ENCODE measurements around the gene AKAP13. TPM values are rescaled to one million over a fixed set of nuclear protein-coding genes. Genes with fewer than 3 reads are reported as not detected.

The AKAP13 gene
- total RNA-seq, 1 experiment from 2014 or later, result 49.6 TPM

- ChIA-PET CTCF (interaction anchor here (1.2 kb wide), 1 partner anchor 172 kb away, joined by 4 read pairs; no protein-coding TSS in a partner anchor), POLR2A (no interaction called here)
- H3K9me3 Mint-ChIP-seq (ENCODE audit: unreplicated experiment), result no peaks in the 10 kb centered on the region
- no peaks in the 10 kb centered on the region for H3K9me3 ChIP-seq
- DNase-seq, result peak in 1 of 2 experiments; percentile 56
- no peak overlapping the region for H3K4me3 Mint-ChIP-seq (ENCODE audit: unreplicated experiment)
- H3K27me3 ChIP-seq (replicated peaks; ENCODE audit: control insufficient read depth, insufficient read depth, low read length), result no peaks in the 10 kb centered on the region
- TF ChIP-seq, protein P1, sequence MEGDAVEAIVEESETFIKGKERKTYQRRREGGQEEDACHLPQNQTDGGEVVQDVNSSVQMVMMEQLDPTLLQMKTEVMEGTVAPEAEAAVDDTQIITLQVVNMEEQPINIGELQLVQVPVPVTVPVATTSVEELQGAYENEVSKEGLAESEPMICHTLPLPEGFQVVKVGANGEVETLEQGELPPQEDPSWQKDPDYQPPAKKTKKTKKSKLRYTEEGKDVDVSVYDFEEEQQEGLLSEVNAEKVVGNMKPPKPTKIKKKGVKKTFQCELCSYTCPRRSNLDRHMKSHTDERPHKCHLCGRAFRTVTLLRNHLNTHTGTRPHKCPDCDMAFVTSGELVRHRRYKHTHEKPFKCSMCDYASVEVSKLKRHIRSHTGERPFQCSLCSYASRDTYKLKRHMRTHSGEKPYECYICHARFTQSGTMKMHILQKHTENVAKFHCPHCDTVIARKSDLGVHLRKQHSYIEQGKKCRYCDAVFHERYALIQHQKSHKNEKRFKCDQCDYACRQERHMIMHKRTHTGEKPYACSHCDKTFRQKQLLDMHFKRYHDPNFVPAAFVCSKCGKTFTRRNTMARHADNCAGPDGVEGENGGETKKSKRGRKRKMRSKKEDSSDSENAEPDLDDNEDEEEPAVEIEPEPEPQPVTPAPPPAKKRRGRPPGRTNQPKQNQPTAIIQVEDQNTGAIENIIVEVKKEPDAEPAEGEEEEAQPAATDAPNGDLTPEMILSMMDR (IDR thresholded peaks at IDR 0.05; ENCODE audit: insufficient read depth in 1 of 2, low read depth in 1 of 2, low read length in 1 of 2, severe bottlenecking in 1 of 2, unreplicated experiment in 1 of 2), result peak; percentile 38 to 57
- BruUV-seq (replicated peaks), result no TSS peak
- no peaks in the 10 kb centered on the region for H3K36me3 ChIP-seq (ENCODE audit: control insufficient read depth, insufficient read depth, low read length)
- H3K4me1 Mint-ChIP-seq (ENCODE audit: low read depth, unreplicated experiment), result peaks cover 16% of the 10 kb centered on the region
- H3K36me3 Mint-ChIP-seq (ENCODE audit: insufficient read depth, unreplicated experiment), result peaks cover 6% of the 10 kb centered on the region
- 0 out of 2 replicates have a peak, but pooled peaks cover 5% of the 10 kb centered on the region for H3K4me1 ChIP-seq
- no peak overlapping the region for H3K27ac Mint-ChIP-seq (ENCODE audit: unreplicated experiment)
- intact Hi-C loops (cut with micrococcal nuclease; ENCODE audit: unreplicated experiment), result loop anchor here (1.0 kb wide), 2 partner anchors 19 to 209 kb away; no protein-coding TSS in a partner anchor
- H3K4me3 ChIP-seq (ENCODE audit: low read depth, low read length), result no peak overlapping the region
- H3K27me3 Mint-ChIP-seq (ENCODE audit: insufficient read depth, unreplicated experiment), result no peaks in the 10 kb centered on the region
Measured at GRCh38 chr15:85504749-85505676, 124.6 kb downstream of the AKAP13 start.

DNA sequence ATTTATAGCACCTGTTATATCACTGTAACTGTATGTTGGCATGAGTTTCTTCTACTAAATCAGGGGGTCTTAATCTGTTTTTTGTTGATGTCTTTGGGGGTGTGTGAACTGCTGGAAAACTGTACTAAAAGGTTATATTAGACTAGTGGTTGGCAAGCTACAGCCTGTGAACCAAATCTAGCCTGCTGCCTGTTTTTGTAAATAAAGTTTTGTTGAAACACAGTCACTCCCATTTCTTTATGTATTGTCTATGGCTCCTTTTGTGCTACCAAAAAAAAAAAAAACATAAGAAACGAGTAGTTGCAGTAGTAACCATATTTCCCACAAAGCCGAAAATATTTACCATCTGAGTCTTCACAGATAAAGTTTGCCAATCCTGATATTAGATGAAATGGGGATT lies 126.7 kb downstream of the AKAP13 start:
- ChIA-PET POLR2A (no interaction called here), CTCF (no interaction called here)
- no peak overlapping the region for H3K27ac Mint-ChIP-seq (ENCODE audit: unreplicated experiment)
- Histone ChIP-seq H3K4me3 (ENCODE audit: low read depth, low read length) (no peak overlapping the region), H3K4me1 (peaks cover 3% of the 10 kb centered on the region; the same call in 1 of the 2 replicates), H3K36me3 (ENCODE audit: control insufficient read depth, insufficient read depth, low read length) (no peaks in the 10 kb centered on the region), H3K9me3 (no peaks in the 10 kb centered on the region), H3K27me3 (replicated peaks; ENCODE audit: control insufficient read depth, insufficient read depth, low read length) (no peaks in the 10 kb centered on the region)
- peaks cover 8% of the 10 kb centered on the region for H3K36me3 Mint-ChIP-seq (ENCODE audit: insufficient read depth, unreplicated experiment)
- peaks cover 4% of the 10 kb centered on the region for H3K9me3 Mint-ChIP-seq (ENCODE audit: unreplicated experiment)
- H3K4me3 Mint-ChIP-seq (ENCODE audit: unreplicated experiment), result no peak overlapping the region
- H3K27me3 Mint-ChIP-seq (ENCODE audit: insufficient read depth, unreplicated experiment), result no peaks in the 10 kb centered on the region
- TF ChIP-seq, protein P1 (IDR thresholded peaks at IDR 0.05; ENCODE audit: insufficient read depth in 1 of 2, low read depth in 1 of 2, low read length in 1 of 2, severe bottlenecking in 1 of 2, unreplicated experiment in 1 of 2), result no peak
- peaks cover 29% of the 10 kb centered on the region for H3K4me1 Mint-ChIP-seq (ENCODE audit: low read depth, unreplicated experiment)
- intact Hi-C loops (cut with micrococcal nuclease; ENCODE audit: unreplicated experiment), result no loop called here
- BruUV-seq (replicated peaks), result no TSS peak
- no peak for DNase-seq

- no peak overlapping the region for H3K27ac Mint-ChIP-seq (ENCODE audit: unreplicated experiment)
- no peak overlapping the region for H3K4me3 ChIP-seq (ENCODE audit: low read depth, low read length)
Measured at GRCh38 chr15:85509973-85510372, 129.6 kb downstream of the AKAP13 start.

More at GRCh38 chr15:85509973-85510372, 129.6 kb downstream of the AKAP13 start:
- Mint-ChIP-seq H3K27me3 (ENCODE audit: insufficient read depth, unreplicated experiment) (no peaks in the 10 kb centered on the region), H3K4me3 (ENCODE audit: unreplicated experiment) (no peak overlapping the region), H3K36me3 (ENCODE audit: insufficient read depth, unreplicated experiment) (peaks cover 13% of the 10 kb centered on the region), H3K4me1 (ENCODE audit: low read depth, unreplicated experiment) (peaks cover 28% of the 10 kb centered on the region), H3K9me3 (ENCODE audit: unreplicated experiment) (peaks cover 10% of the 10 kb centered on the region)
- POLR2A ChIA-PET, result no interaction called here
- intact Hi-C loops (cut with micrococcal nuclease; ENCODE audit: unreplicated experiment), result no loop called here
- Histone ChIP-seq H3K4me1 (peaks cover 6% of the 10 kb centered on the region; the same call in 1 of the 2 replicates), H3K36me3 (ENCODE audit: control insufficient read depth, insufficient read depth, low read length) (no peaks in the 10 kb centered on the region), H3K9me3 (no peaks in the 10 kb centered on the region), H3K27me3 (replicated peaks; ENCODE audit: control insufficient read depth, insufficient read depth, low read length) (no peaks in the 10 kb centered on the region)
- BruUV-seq (replicated peaks), result no TSS peak
- no peak for DNase-seq
- TF ChIP-seq, protein P1 (IDR thresholded peaks at IDR 0.05; ENCODE audit: insufficient read depth in 1 of 2, low read depth in 1 of 2, low read length in 1 of 2, severe bottlenecking in 1 of 2, unreplicated experiment in 1 of 2), result no peak
- CTCF ChIA-PET, result no interaction called here
